ENCODE measurements around the gene LMTK2.
A peak's percentile ranks its signal among the peaks of the same experiment; 100 is the strongest.

The LMTK2 gene

GRCh38 chr7:98211676-98212531 lies 105.2 kb downstream of the LMTK2 start:
- Histone ChIP-seq H3K4me3 (ENCODE audit: severe bottlenecking) (peak overlapping the region; percentile 26), H3K4me1 (ENCODE audit: insufficient read depth, poor library complexity, severe bottlenecking) (no peaks in the 10 kb centered on the region), H3K27me3 (ENCODE audit: insufficient read depth, poor library complexity, severe bottlenecking) (no peaks in the 10 kb centered on the region), H3K27ac (ENCODE audit: poor library complexity, severe bottlenecking) (no peak overlapping the region), H3K9me3 (ENCODE audit: severe bottlenecking) (no peaks in the 10 kb centered on the region), H3K36me3 (ENCODE audit: low read depth) (no peaks in the 10 kb centered on the region)
- ATAC-seq (ENCODE audit: low read depth) (no peak), DNase-seq (ENCODE audit: low spot score) (no peak)
- TF ChIP-seq CTCF (IDR thresholded peaks at IDR 0.05; ENCODE audit: poor library complexity, severe bottlenecking), result no peak

DNA sequence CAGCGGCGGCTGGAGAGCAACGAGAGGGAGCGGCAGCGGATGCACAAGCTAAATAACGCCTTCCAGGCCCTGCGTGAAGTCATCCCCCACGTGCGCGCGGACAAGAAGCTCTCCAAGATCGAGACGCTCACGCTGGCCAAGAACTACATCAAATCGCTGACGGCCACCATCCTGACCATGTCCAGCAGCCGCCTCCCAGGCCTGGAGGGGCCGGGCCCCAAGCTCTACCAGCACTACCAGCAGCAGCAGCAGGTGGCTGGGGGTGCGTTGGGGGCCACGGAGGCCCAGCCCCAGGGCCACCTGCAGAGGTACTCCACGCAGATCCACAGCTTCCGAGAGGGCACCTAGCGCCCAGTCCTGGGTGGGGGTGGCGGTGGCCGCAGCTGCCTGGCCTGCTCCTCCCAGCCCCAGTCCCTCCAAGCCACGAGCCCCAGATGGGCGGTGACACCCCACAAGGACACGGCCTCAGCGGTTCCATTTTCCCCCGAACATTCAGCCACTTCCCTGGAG lies 105.9 kb downstream of the LMTK2 start:
- H3K27me3 ChIP-seq (ENCODE audit: insufficient read depth, poor library complexity, severe bottlenecking), result no peaks in the 10 kb centered on the region

DNA sequence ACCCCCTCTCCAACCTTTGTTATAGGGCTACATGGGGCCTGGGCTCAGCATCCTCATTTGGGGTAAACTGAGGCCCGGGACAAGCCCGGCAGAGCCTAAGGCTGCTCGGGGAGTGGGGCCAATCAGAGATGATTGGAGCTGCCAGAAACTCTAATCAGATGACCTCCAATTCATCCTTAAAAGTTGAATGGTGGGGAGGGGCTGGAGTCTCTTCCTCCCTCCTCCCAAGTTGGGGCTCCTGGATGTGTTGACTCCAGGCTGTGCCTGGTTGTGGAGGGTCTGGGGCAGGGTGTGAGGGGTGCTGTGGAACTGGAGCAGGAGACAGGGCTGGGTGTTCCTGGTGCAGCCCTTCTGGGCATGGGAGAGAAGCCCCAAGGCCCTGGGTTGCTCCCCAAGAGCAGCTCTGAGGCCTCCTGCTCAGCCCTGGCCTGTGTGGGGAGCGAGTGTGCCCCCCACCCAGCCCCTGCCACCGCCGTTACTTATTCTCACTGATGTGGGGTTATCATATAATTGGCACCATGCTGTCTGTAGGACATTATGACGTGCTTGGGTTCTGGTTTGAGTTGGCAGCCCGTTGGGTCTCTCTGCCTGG lies 106.7 kb downstream of the LMTK2 start:
- Histone ChIP-seq H3K27me3 (ENCODE audit: insufficient read depth, poor library complexity, severe bottlenecking) (no peaks in the 10 kb centered on the region), H3K27ac (ENCODE audit: poor library complexity, severe bottlenecking) (no peak overlapping the region)
- TF ChIP-seq CTCF (IDR thresholded peaks at IDR 0.05; ENCODE audit: poor library complexity, severe bottlenecking), result no peak

More for the DNA sequence above, 105.9 kb downstream of the LMTK2 start:
- H3K4me3 ChIP-seq (ENCODE audit: severe bottlenecking), result no peak overlapping the region
- no peaks in the 10 kb centered on the region for H3K4me1 ChIP-seq (ENCODE audit: insufficient read depth, poor library complexity, severe bottlenecking)
- H3K27ac ChIP-seq (ENCODE audit: poor library complexity, severe bottlenecking), result no peak overlapping the region
- no peaks in the 10 kb centered on the region for H3K36me3 ChIP-seq (ENCODE audit: low read depth)
- ATAC-seq (ENCODE audit: low read depth) (no peak), DNase-seq (ENCODE audit: low spot score) (no peak)
- no peak for TF ChIP-seq CTCF (IDR thresholded peaks at IDR 0.05; ENCODE audit: poor library complexity, severe bottlenecking)
- H3K9me3 ChIP-seq (ENCODE audit: severe bottlenecking), result no peaks in the 10 kb centered on the region

GRCh38 chr7:98213888-98214810 lies 107.5 kb downstream of the LMTK2 start:
- no peak for TF ChIP-seq CTCF (IDR thresholded peaks at IDR 0.05; ENCODE audit: poor library complexity, severe bottlenecking)
- Histone ChIP-seq H3K27me3 (ENCODE audit: insufficient read depth, poor library complexity, severe bottlenecking) (no peaks in the 10 kb centered on the region), H3K4me3 (ENCODE audit: severe bottlenecking) (no peak overlapping the region), H3K36me3 (ENCODE audit: low read depth) (no peaks in the 10 kb centered on the region), H3K9me3 (ENCODE audit: severe bottlenecking) (no peaks in the 10 kb centered on the region), H3K4me1 (ENCODE audit: insufficient read depth, poor library complexity, severe bottlenecking) (no peaks in the 10 kb centered on the region), H3K27ac (ENCODE audit: poor library complexity, severe bottlenecking) (no peak overlapping the region)
- DNase-seq (ENCODE audit: low spot score), result no peak
- 0 out of 3 replicates have a peak, but pooled peaks have one; percentile 7 for ATAC-seq (ENCODE audit: low read depth)

More for the DNA sequence above, 106.7 kb downstream of the LMTK2 start:
- no peak for DNase-seq (ENCODE audit: low spot score)
- Histone ChIP-seq H3K4me1 (ENCODE audit: insufficient read depth, poor library complexity, severe bottlenecking) (no peaks in the 10 kb centered on the region), H3K36me3 (ENCODE audit: low read depth) (no peaks in the 10 kb centered on the region), H3K4me3 (ENCODE audit: severe bottlenecking) (no peak overlapping the region), H3K9me3 (ENCODE audit: severe bottlenecking) (no peaks in the 10 kb centered on the region)
- peak; percentile 11; the same call in 2 of the 3 replicates for ATAC-seq (ENCODE audit: low read depth)

All from RWPE2 (cell line).